ENCODE measurements around the gene CASP1.
"Not testable (repeated sequence)": the region's sequence is repeated elsewhere in the genome, so short reads cannot be mapped to it uniquely, and the experiment has no call there.

CASP1 gene

GRCh38 chr11:105056446-105056845 lies 21.5 kb upstream of the CASP1 start:
- Mint-ChIP-seq H3K36me3 (ENCODE audit: low read depth) (no peaks in the 10 kb centered on the region), H3K4me3 (no peak overlapping the region), H3K4me1 (ENCODE audit: low read depth) (no peaks in the 10 kb centered on the region), H3K9me3 (no peaks in the 10 kb centered on the region), H3K27ac (no peak overlapping the region), H3K27me3 (peaks cover 8% of the 10 kb centered on the region)

GRCh38 chr11:105054723-105055493 lies 20.0 kb upstream of the CASP1 start:
- H3K9me3 Mint-ChIP-seq = no peaks in the 10 kb centered on the region
- H3K36me3 Mint-ChIP-seq (ENCODE audit: low read depth) = no peaks in the 10 kb centered on the region
- H3K27ac Mint-ChIP-seq = no peak overlapping the region
- H3K27me3 Mint-ChIP-seq = peaks cover 8% of the 10 kb centered on the region
- no peak overlapping the region for H3K4me3 Mint-ChIP-seq
- no peaks in the 10 kb centered on the region for H3K4me1 Mint-ChIP-seq (ENCODE audit: low read depth)

- Mint-ChIP-seq H3K9me3 (no peaks in the 10 kb centered on the region), H3K27me3 (peaks cover 8% of the 10 kb centered on the region), H3K27ac (no peak overlapping the region), H3K4me1 (ENCODE audit: low read depth) (peaks cover under 1% of the 10 kb centered on the region), H3K36me3 (ENCODE audit: low read depth) (no peaks in the 10 kb centered on the region), H3K4me3 (no peak overlapping the region)
Observed at GRCh38 chr11:105052487-105052886, 17.5 kb upstream of the CASP1 start.

GRCh38 chr11:105051559-105051958 lies 16.6 kb upstream of the CASP1 start:
- H3K4me1 Mint-ChIP-seq (ENCODE audit: low read depth) = peaks cover 10% of the 10 kb centered on the region
- no peaks in the 10 kb centered on the region for H3K9me3 Mint-ChIP-seq
- H3K36me3 Mint-ChIP-seq (ENCODE audit: low read depth) = no peaks in the 10 kb centered on the region
- no peak overlapping the region for H3K4me3 Mint-ChIP-seq
- no peak overlapping the region for H3K27ac Mint-ChIP-seq
- H3K27me3 Mint-ChIP-seq = peaks cover 6% of the 10 kb centered on the region

DNA sequence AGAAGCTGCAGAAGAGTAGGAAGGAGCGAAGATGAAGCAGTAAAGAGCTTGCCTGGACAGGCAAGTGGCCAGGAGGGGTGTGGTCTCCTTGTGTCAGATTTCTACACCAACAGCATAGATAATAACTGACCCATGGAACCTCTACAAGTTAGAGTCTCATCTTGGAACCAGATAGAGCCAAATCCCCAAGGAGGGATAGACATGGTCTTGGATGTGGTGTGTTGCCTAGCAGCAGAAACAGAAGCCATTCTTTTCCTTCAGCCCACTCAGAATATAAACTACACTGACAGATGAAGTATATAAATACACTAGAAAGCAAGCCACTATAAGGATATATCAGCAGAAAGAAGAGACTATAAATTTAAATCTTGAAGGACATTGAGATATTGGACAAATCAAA lies 14.5 kb upstream of the CASP1 start:
- H3K27ac Mint-ChIP-seq = no peak overlapping the region
- no peaks in the 10 kb centered on the region for H3K36me3 Mint-ChIP-seq (ENCODE audit: low read depth)
- H3K9me3 Mint-ChIP-seq = no peaks in the 10 kb centered on the region
- no peak overlapping the region for H3K4me3 Mint-ChIP-seq
- H3K4me1 Mint-ChIP-seq (ENCODE audit: low read depth) = peaks cover 29% of the 10 kb centered on the region
- H3K27me3 Mint-ChIP-seq = no peaks in the 10 kb centered on the region

- peaks cover 4% of the 10 kb centered on the region for H3K36me3 Mint-ChIP-seq (ENCODE audit: low read depth)
- H3K9me3 Mint-ChIP-seq = no peaks in the 10 kb centered on the region
- H3K4me3 Mint-ChIP-seq = no peak overlapping the region
- no peak overlapping the region for H3K27ac Mint-ChIP-seq
- peaks cover 52% of the 10 kb centered on the region for H3K4me1 Mint-ChIP-seq (ENCODE audit: low read depth)
- no peaks in the 10 kb centered on the region for H3K27me3 Mint-ChIP-seq
Observed at GRCh38 chr11:105046898-105047579, 12.1 kb upstream of the CASP1 start.

- Mint-ChIP-seq H3K27me3 (no peaks in the 10 kb centered on the region), H3K4me3 (peak overlapping the region; percentile 90), H3K4me1 (ENCODE audit: low read depth) (peaks cover 58% of the 10 kb centered on the region), H3K27ac (peak overlapping the region; percentile 62), H3K36me3 (ENCODE audit: low read depth) (peaks cover 15% of the 10 kb centered on the region), H3K9me3 (no peaks in the 10 kb centered on the region)
Observed at GRCh38 chr11:105045676-105046296, 10.8 kb upstream of the CASP1 start.

DNA sequence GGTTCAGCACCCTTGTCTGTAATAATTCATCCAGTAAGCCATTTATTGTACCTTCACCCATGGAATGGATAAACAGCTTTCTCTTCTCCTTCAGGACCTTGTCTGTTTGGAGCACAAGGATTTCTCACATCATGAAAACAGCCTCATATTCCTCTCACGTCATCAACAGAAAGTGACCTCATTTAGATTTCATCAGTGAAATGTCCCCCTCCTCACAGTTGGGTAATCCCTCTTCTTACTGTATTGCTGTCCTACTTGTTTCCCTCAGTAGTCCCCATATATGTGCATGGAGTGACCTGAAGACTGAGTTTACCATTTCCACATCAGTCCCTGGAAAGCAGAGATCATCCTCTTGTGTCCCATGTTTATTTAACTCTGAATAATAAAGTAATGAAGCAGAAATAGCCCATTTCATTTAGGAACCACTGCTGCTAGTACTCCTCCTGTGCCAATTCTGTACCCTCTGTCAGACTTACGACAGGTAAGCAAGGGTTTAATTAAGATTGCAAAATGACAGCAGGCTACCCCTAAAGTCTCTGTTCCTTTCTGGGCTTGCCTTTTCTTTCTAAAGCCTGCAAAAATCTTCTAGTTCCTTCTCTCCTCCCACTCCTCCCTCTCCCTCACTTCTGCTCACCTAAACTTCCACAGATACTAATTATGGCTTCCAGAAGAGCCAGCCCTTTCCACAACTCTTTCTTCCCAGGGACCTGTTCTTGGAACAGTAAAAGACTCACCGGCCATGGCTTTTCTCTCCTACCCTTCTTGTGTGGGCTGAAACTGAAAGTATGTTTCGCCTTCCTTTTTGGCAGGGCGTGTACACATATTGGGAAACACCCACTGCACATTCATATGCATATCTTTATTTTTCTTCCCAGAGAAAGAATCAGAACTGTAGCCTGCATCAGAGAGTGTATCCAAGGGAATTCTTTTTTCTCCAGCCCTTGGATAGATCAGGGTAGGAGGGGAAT lies 9.9 kb upstream of the CASP1 start, which contains the start of gene CARD16:
CARD16 (minus strand) TSS at position 779 of the 968 bp plus-strand sequence; CDS start at position 741, 38 bp downstream.
- H3K36me3 Mint-ChIP-seq (ENCODE audit: low read depth) = peaks cover 23% of the 10 kb centered on the region
- H3K4me1 Mint-ChIP-seq (ENCODE audit: low read depth) = peaks cover 60% of the 10 kb centered on the region
- peak within 1 kb of the TSS; percentile 90 for H3K4me3 Mint-ChIP-seq
- peak within 1 kb of the TSS; percentile 92 for H3K27ac Mint-ChIP-seq
- not testable (repeated sequence) for H3K9me3 Mint-ChIP-seq, H3K27me3 Mint-ChIP-seq

DNA sequence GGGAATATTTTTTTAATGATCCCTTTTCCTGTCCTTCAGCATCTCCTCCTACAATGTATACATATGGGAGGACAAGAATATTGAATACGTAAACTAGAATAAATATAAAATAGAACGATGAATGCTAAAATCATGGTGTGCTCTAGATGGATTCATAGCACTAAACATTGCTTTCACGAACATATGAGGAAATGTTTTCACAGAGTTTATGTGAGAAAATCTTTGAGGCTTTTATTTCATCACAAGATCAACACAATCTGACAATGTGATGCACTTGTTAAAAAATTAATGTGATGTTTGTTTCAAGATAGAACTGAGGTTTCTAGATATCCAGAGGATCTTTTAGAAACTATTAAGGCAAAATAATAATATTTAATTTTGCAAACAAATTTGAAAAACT lies 7.2 kb upstream of the CASP1 start:
- no peaks in the 10 kb centered on the region for H3K27me3 Mint-ChIP-seq

GRCh38 chr11:105040703-105041102 lies 5.8 kb upstream of the CASP1 start:
- no peak overlapping the region for H3K4me3 Mint-ChIP-seq
- peaks cover 54% of the 10 kb centered on the region for H3K36me3 Mint-ChIP-seq (ENCODE audit: low read depth)
- H3K27ac Mint-ChIP-seq = no peak overlapping the region
- H3K9me3 Mint-ChIP-seq = no peaks in the 10 kb centered on the region
- H3K27me3 Mint-ChIP-seq = no peaks in the 10 kb centered on the region
- H3K4me1 Mint-ChIP-seq (ENCODE audit: low read depth) = peaks cover 56% of the 10 kb centered on the region

More for the DNA sequence above, 7.2 kb upstream of the CASP1 start:
- Mint-ChIP-seq H3K4me1 (ENCODE audit: low read depth) (peaks cover 67% of the 10 kb centered on the region), H3K36me3 (ENCODE audit: low read depth) (peaks cover 46% of the 10 kb centered on the region), H3K27ac (no peak overlapping the region), H3K9me3 (no peaks in the 10 kb centered on the region), H3K4me3 (no peak overlapping the region)

GRCh38 chr11:105034388-105034787 lies 556 bp downstream of the CASP1 start:
- peaks cover 45% of the 10 kb centered on the region for H3K4me1 Mint-ChIP-seq (ENCODE audit: low read depth)
- not testable (repeated sequence) for H3K9me3 Mint-ChIP-seq, H3K27me3 Mint-ChIP-seq
- H3K4me3 Mint-ChIP-seq = peak overlapping the region; percentile 94
- H3K27ac Mint-ChIP-seq = peak overlapping the region; percentile 97
- H3K36me3 Mint-ChIP-seq (ENCODE audit: low read depth) = peaks cover 46% of the 10 kb centered on the region

GRCh38 chr11:105033781-105034180 lies 1.2 kb downstream of the CASP1 start:
- H3K27me3 Mint-ChIP-seq = no peaks in the 10 kb centered on the region
- peaks cover 46% of the 10 kb centered on the region for H3K36me3 Mint-ChIP-seq (ENCODE audit: low read depth)
- H3K9me3 Mint-ChIP-seq = no peaks in the 10 kb centered on the region
- peak overlapping the region; percentile 94 for H3K4me3 Mint-ChIP-seq
- peak overlapping the region; percentile 82 for H3K27ac Mint-ChIP-seq
- peaks cover 47% of the 10 kb centered on the region for H3K4me1 Mint-ChIP-seq (ENCODE audit: low read depth)

DNA sequence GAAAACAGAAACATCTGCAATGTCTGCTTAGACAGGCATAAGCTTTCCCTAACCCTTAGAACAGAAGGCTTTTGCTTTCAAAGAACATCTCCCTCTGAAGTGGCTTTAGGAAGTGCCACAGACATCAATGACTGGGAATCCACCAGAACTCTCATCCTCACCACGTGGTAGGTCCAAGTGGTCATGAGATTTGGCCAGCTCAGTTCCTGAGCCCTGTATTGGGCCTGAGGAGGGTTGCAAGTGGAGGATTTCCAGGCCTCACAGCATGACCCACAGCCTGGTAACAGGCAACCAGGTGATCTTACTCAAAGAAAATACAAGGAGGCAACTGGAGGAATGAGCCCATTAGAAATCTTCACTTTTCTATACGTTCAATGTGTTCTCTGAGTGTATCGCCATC lies 1.6 kb downstream of the CASP1 start:
- H3K9me3 Mint-ChIP-seq = no peaks in the 10 kb centered on the region
- peaks cover 49% of the 10 kb centered on the region for H3K4me1 Mint-ChIP-seq (ENCODE audit: low read depth)
- peak overlapping the region; percentile 94 for H3K4me3 Mint-ChIP-seq
- peaks cover 46% of the 10 kb centered on the region for H3K36me3 Mint-ChIP-seq (ENCODE audit: low read depth)
- no peaks in the 10 kb centered on the region for H3K27me3 Mint-ChIP-seq
- H3K27ac Mint-ChIP-seq = peak overlapping the region; percentile 82

- no peaks in the 10 kb centered on the region for H3K9me3 Mint-ChIP-seq
- H3K36me3 Mint-ChIP-seq (ENCODE audit: low read depth) = peaks cover 45% of the 10 kb centered on the region
- peak overlapping the region; percentile 94 for H3K4me3 Mint-ChIP-seq
- H3K27me3 Mint-ChIP-seq = no peaks in the 10 kb centered on the region
- peaks cover 47% of the 10 kb centered on the region for H3K4me1 Mint-ChIP-seq (ENCODE audit: low read depth)
- H3K27ac Mint-ChIP-seq = peak overlapping the region; percentile 62
Observed at GRCh38 chr11:105032495-105032894, 2.4 kb downstream of the CASP1 start.

All from stimulated activated naive CD8-positive, alpha-beta T cell treated with anti-CD3 and anti-CD28 coated beads, Interleukin-15, Interleukin-2, amounts not matched to agents 100 ng/mL and 50 ng/mL, for 24 hours (primary cell).